ENCODE measurements around the gene TMEM252.

TMEM252 gene

DNA sequence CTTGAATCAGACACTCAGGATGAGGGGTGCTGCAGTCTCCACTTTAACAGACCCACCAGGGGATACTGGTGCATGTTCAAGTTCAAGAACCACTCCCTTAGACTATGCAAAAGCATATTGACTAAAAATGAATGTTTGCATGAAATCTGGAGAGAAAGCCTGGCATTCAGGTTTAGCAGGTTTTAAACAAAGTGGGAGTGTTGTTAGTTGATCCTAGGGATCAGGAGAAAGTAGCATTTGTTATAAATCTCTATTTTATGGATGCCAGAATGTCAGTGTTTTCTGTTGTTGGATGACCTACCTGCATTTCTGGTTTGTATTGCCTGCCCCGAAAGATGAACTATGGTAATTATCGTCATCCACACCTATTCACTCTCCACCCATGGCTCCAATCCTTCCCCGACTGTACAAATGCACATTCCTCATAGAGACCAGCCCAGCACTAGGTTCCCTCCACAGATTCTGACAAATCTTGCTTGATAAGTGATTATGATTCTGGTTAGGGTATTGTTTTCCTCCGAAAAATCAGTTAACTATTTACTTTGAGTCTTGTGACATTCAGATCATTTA, 17.2 kb downstream of the TMEM252 start:
- DNase-seq (ENCODE audit: low read depth), result no peak
- TF ChIP-seq, protein P1, sequence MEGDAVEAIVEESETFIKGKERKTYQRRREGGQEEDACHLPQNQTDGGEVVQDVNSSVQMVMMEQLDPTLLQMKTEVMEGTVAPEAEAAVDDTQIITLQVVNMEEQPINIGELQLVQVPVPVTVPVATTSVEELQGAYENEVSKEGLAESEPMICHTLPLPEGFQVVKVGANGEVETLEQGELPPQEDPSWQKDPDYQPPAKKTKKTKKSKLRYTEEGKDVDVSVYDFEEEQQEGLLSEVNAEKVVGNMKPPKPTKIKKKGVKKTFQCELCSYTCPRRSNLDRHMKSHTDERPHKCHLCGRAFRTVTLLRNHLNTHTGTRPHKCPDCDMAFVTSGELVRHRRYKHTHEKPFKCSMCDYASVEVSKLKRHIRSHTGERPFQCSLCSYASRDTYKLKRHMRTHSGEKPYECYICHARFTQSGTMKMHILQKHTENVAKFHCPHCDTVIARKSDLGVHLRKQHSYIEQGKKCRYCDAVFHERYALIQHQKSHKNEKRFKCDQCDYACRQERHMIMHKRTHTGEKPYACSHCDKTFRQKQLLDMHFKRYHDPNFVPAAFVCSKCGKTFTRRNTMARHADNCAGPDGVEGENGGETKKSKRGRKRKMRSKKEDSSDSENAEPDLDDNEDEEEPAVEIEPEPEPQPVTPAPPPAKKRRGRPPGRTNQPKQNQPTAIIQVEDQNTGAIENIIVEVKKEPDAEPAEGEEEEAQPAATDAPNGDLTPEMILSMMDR (conservative IDR thresholded peaks at IDR 0.05; ENCODE audit: low read length), result no peak

DNA sequence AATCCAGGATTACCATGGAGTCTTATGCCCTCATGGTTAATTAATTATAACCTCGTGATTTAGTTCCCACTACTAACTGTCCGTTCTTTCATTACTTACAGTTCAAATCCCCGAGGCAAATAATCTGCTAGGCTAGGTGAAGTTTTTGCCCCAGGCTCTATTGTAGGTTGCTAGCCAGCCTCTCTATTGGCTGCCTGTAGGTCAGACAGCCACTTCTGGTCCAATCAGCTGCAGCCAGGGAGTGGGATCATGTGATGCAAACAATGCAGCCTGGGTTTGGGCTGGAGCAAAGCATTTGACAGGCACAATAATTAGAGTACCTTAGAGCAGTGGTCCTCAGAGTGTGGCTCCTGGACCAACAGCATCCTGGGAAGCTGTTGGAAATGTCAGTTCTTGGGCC, 17.7 kb downstream of the TMEM252 start:
- DNase-seq (ENCODE audit: low read depth), result no peak
- TF ChIP-seq, protein P1 (conservative IDR thresholded peaks at IDR 0.05; ENCODE audit: low read length), result no peak
- no peak overlapping the region for H3K4me3 ChIP-seq (ENCODE audit: low read length)

More for the DNA sequence above, 17.2 kb downstream of the TMEM252 start:
- H3K4me3 ChIP-seq (ENCODE audit: low read length), result no peak overlapping the region

DNA sequence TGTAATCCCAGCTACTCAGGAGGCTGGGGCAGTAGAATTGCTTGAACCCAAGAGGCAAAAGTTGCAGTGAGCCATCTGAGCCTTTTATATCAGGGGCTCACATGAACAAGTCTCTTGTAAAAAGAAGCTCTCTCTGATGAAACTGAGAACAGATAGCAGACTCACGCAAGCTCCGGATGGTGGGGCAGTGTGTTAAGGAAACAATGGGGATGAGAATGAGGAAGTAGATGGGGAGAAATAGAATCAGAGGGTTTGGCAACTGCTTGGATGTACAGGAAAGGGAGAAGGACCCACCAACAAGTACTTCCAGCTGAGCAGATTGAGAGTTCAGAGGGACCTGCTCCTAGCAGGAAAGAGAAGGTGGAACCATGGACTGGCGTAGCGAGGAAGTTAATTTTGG, 18.6 kb downstream of the TMEM252 start:
- TF ChIP-seq, protein P1 (conservative IDR thresholded peaks at IDR 0.05; ENCODE audit: low read length), result no peak
- H3K4me3 ChIP-seq (ENCODE audit: low read length), result no peak overlapping the region
- no peak for DNase-seq (ENCODE audit: low read depth)

DNA sequence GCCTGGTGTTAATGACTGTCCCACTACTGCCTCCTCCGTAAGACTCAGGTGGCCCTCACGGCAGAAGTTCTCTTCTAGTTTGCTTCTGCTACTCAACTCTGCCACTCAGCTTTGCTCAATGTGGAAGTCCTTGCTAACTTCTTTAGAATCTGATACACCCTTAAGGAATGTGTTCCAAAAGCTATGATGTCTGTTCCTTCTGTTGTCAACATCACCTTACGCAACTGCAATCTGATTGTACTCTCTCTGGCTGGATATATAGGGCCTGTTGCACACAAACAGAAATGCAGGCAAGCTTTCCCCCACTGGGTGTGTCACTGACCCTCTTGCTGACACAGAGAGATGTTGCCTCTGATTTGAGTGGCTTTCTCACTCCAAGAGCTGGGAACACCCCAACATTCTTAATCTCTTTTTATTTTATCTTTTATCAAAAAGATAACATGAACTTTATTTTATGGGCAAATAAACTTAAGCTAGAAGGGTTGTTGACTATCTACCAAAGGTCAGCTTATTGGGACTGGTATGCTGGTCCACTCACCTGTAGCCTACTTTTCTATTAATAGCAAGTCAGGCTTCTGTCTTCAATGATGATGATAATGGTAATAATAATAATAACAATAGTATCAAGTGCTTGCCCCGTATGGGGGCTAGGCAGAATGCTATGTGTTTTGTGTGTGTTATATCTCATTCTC, 25.2 kb downstream of the TMEM252 start:
- no peak overlapping the region for H3K4me3 ChIP-seq (ENCODE audit: low read length)
- DNase-seq (ENCODE audit: low read depth), result peak; percentile 68
- TF ChIP-seq, protein P1 (conservative IDR thresholded peaks at IDR 0.05; ENCODE audit: low read length), result no peak

DNA sequence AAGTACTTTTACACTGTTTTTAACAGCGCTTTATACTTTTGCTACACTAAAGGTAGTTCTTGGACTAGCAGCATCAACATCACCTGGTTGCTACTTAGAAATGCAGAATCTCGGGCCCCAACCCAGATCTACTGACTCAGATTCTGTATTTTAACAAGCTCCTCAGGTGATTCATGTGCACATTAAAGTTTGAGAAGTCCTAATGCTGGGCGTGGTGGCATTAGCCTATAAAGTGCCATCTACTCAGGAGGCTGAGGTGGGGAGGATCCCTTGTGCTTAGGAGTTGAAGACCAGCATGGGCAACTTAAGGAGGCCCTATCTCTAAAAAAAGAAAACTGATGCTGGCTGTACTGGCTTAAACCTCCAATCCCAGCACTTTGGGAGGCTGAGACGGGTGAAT, 26.7 kb downstream of the TMEM252 start:
- H3K4me3 ChIP-seq (ENCODE audit: low read length), result no peak overlapping the region
- TF ChIP-seq, protein P1 (conservative IDR thresholded peaks at IDR 0.05; ENCODE audit: low read length), result no peak
- no peak for DNase-seq (ENCODE audit: low read depth)

DNA sequence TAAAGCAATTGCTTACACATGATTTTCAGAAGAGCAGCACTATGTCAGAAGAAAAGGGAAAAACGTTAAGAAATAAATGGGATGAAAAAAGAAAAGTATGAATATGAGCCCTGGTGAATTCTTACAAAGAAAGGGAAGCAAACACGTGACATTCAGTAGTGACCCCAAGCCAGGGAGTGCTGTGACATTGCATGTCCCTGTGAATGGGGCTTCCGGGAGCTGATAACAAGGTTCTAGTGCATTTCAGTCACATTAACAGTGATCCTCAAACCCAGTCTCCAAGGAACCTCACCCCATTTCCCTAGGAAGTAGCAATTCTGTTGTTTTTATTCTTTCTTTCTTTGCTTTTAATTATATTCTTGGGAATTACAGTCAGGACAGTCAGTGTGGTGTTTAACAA, 27.3 kb downstream of the TMEM252 start:
- TF ChIP-seq, protein P1 (conservative IDR thresholded peaks at IDR 0.05; ENCODE audit: low read length), result no peak
- H3K4me3 ChIP-seq (ENCODE audit: low read length), result no peak overlapping the region
- no peak for DNase-seq (ENCODE audit: low read depth)

DNA sequence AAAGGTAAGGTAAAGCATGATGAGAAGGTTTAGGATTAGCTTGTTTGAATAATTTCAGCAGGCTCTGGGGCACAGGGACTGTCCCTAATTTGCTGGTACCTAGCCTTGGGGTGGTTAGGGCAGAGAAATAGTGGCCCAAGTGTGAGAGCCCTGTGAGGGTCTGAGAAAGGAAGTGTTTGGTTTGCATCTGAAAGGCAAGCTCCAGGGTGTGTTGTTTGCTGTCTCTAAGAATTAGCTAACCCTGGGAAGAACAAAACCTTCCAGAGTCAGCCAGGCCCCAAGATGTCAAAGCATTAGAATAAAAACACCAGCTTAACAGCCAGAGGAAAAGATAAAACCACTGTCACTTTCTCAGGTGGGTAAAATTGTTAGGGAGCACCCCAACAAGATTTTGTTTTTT, 31.0 kb downstream of the TMEM252 start:
- TF ChIP-seq, protein P1 (conservative IDR thresholded peaks at IDR 0.05; ENCODE audit: low read length), result no peak
- DNase-seq (ENCODE audit: low read depth), result no peak
- H3K4me3 ChIP-seq (ENCODE audit: low read length), result no peak overlapping the region
